Stimulated activated CD4-positive, alpha-beta T cell treated with anti-CD3 and anti-CD28 coated beads, Interleukin-2, amount 100 ng/mL, for 24 hours (primary cell): ENCODE results near the gene OSBPL10.
A peak's percentile ranks its signal among the peaks of the same experiment; 100 is the strongest.
"Not testable (repeated sequence)": the region's sequence is repeated elsewhere in the genome, so short reads cannot be mapped to it uniquely, and the experiment has no call there.

Source experiments
- DNase-seq, 2 donors: peaks; one replicate each; pipeline ENCODE4 v3.0.0-alpha.2; 2020

The OSBPL10 gene

GRCh38 chr3:31981206-31982181, at the start of gene OSBPL10, which contains the start of gene ZNF860:
TSS of gene OSBPL10 (minus strand) at chr3:31981262. CDS start at chr3:31981179, 83 bp downstream.
TSS of gene ZNF860 (plus strand) at chr3:31981750. CDS start at chr3:31989080, 7,330 bp downstream.
- peak; percentile 31 to 60 for DNase-seq

- DNase-seq = no peak
Measured at GRCh38 chr3:32026593-32026992, 45.5 kb upstream of the OSBPL10 start.

- DNase-seq = no peak
Measured at GRCh38 chr3:32022947-32023346, 41.9 kb upstream of the OSBPL10 start.

- no peak for DNase-seq
Measured at GRCh38 chr3:32021748-32022147, 40.7 kb upstream of the OSBPL10 start.

- DNase-seq = no peak
Measured at GRCh38 chr3:32021155-32021554, 40.1 kb upstream of the OSBPL10 start.

GRCh38 chr3:32018757-32019564, 37.9 kb upstream of the OSBPL10 start:
- DNase-seq = no peak

- no peak for DNase-seq
Measured at GRCh38 chr3:32017286-32017685, 36.2 kb upstream of the OSBPL10 start.

GRCh38 chr3:32015638-32016037, 34.6 kb upstream of the OSBPL10 start:
- not testable (repeated sequence) for DNase-seq

- DNase-seq = peak in 1 of 2 donors; percentile 19
Measured at GRCh38 chr3:32010699-32011098, 29.6 kb upstream of the OSBPL10 start.

GRCh38 chr3:32009957-32010356, 28.9 kb upstream of the OSBPL10 start:
- no peak for DNase-seq

GRCh38 chr3:32009101-32009500, 28.0 kb upstream of the OSBPL10 start:
- no peak for DNase-seq

GRCh38 chr3:32004113-32004765, 23.2 kb upstream of the OSBPL10 start:
- no peak for DNase-seq

- DNase-seq = no peak
Measured at GRCh38 chr3:32003380-32003779, 22.3 kb upstream of the OSBPL10 start.

GRCh38 chr3:32002561-32003368, 21.7 kb upstream of the OSBPL10 start:
- DNase-seq = no peak

- DNase-seq = no peak
Measured at GRCh38 chr3:32000877-32001276, 19.8 kb upstream of the OSBPL10 start.

- DNase-seq = no peak
Measured at GRCh38 chr3:31999907-32000439, 18.9 kb upstream of the OSBPL10 start.

GRCh38 chr3:31997500-31997899, 16.4 kb upstream of the OSBPL10 start:
- DNase-seq = no peak

- no peak for DNase-seq
Measured at GRCh38 chr3:31996195-31996594, 15.1 kb upstream of the OSBPL10 start.

- DNase-seq = not testable (repeated sequence)
Measured at GRCh38 chr3:31995026-31995425, 14.0 kb upstream of the OSBPL10 start.

- no peak for DNase-seq
Measured at GRCh38 chr3:31993843-31994242, 12.8 kb upstream of the OSBPL10 start.

- not testable (repeated sequence) for DNase-seq
Measured at GRCh38 chr3:31992995-31993394, 11.9 kb upstream of the OSBPL10 start.

- DNase-seq = no peak
Measured at GRCh38 chr3:31988271-31988670, 7.2 kb upstream of the OSBPL10 start.
